HG02798 (cell line): ENCODE results near the gene MBNL3.

ENCODE experiments used
- ATAC-seq: cut with Tn5 transposase; IDR thresholded peaks from one replicate; pipeline ENCODE4 v1.9.1; 2021; ENCODE audit warnings: mild to moderate bottlenecking; ENCODE audit not compliant: unreplicated experiment, poor library complexity

Gene MBNL3

DNA sequence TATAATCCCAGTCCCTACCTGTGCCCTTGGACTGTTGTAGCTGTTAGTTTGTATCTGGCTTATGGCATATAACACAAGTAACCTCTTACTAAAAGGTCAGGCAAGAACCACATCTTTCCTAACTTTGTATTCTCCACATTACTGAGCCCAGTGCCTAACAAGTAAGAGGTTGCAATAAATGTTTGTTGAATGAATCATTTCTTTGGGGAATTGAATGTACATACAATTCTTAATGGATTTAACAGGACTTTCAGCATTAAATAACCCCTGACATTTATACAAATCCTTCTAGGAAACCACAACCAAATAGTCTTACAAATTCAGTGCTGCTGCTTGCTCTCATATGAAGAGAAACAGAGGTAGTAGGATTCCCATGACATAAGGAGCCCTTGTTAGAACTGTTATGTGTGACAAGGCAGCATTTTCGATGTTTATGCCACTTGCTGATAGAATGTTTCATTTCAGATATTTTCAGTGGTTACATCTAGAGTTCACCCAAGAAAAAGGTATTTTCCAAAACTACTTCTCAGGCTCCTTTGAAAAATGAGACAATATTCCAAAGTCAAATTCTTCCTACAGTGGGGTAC, 62.0 kb downstream of the MBNL3 start:
- no peak for ATAC-seq

DNA sequence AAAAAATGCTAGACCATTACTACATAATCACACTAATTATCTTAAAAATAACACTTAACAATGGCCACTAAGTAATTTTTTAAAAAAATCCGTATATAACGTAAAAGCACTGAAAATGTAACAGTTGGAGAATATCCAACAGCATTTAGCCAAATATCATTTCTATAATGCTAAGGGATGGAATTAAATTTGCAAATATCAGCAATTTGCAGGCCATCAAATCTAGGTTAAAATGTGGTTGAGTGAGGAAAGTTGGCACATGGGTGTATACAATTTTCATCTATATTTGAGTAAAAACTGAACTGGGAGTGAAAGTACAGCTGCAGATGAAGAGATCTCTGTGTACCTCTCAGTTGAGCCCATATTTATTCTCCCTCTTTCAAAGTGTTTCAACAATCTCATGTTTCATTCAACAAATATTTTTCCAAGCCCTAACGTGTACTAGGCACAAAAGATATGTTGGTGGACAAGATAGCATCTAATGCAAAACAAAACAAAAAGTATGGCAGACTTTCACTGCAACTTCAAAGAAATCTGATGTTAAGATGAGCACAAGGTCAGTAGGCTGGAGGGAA, 63.0 kb downstream of the MBNL3 start:
- ATAC-seq, result no peak

DNA sequence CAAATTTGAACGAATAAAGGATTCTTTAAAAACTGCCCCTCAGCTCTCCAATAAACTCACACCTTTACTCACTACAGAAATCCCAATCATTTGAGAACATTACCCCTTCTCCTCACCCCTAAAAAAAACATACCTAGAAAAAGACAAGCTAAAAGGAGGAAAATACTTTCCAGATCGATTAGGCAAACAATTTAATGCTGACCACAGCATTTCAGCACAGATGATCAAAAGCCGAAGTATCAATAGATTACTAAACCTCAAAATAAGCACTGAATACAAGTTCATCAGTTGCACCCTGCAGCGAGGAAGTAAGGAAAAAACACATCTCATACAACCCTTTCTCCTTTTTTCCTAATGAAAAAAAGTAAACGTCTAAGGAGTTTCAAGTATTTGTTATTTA, 65.5 kb downstream of the MBNL3 start:
- no peak for ATAC-seq

DNA sequence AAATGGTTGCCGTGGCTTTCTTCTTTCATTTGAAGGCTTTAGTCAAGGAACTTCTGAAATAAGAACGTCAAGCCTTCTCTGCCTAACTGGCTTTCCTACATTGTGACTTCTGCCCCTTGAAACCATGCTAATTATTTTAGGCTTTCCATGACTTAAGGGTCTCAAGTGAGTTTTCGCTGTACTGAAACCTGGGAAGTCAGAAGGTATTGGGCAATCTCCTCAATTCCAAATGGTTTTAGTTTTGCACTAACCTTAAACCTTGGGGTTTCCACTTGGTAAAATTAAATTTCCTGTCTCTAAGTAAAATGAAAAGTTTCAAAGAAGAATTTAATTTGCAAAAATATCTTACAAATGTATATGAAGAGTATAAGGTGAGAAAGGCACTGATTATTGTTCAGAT, 73.8 kb downstream of the MBNL3 start:
- no peak for ATAC-seq

DNA sequence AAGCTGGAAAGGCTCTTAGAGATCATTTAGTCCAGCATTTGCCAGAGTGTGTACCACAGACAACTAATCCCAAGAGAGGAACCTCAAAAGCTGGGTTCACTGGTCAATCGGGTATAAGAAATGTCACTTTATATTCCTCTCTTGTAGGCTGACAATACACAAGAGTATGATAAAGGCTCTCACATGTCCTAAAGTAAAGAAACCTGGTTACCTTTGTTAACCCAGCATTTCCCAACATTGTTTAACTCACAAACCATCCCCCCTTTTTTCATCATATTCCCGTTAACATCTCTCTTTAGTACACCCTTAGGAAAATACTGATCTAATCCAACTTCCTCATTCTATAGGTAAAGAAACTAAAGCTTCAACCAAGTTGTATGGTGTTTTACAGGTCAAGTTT, 74.4 kb downstream of the MBNL3 start:
- ATAC-seq, result no peak

DNA sequence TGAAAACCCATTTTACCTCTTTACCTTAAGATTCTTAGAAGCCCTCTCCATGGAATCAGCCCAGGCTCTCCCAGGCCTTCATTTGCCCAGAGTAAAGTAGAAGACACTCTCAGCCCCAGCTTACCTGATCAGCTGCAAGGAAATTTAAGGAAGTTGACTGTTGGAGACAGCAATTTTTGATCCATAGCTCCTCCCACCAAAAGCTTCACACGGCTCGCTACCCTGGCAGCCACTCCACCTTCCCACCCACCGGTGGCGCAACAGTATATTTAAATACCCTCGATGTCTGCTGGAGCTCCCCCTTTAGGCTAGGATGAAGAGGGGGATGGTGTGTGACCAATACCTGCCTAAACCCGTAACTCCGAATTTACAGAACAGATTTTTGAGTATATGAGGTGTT, 75.4 kb downstream of the MBNL3 start:
- ATAC-seq, result no peak

DNA sequence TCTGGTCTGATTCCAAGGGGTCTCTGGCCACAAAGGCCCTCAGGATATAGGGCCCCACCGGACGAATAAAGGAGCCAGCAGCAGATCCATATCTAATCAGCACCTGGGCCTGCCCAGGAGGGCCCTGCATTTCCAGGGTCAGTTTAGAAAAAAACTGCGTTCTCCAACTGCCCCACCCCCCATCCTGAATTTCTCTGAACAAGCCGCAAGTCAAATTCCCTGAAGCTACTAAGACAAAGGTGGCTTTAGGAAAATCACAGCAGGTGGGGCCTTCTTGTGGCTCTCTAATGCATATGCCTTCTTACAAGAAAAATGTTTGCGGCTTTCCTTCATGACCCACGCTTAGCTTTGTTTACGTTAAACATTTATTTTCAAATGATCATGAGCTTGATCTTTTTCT, 76.6 kb downstream of the MBNL3 start:
- ATAC-seq, result no peak

DNA sequence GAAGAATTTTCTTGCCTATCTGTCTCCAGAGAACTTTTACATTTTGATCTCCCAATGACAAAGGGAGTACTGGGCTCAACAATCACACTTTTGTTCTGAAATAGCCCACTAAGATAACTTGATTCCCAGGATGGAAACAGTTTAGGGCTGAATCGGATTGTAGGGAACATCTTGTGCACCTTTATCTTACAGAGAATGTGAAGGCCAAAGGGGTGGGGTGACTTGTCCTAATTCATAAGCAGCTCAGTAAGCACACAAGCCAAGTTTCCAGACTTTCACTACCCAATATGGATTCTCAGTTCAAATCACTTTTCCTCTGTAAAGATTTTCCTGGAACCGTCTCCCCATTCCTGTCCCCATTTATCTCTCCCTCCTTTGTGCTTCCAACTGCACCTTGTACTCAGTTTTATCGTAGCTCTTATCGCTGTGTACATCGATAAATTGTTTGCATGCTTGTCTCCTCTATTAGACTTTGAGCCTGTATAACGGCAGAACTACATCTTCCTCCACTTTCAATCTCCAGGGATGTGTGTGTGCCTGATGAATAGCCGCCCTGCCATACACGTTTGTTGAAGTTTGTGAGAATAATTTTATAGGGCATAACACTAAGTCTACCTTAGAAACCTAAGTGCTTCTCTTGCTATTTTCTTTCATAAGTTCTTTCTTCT, 77.4 kb downstream of the MBNL3 start:
- ATAC-seq, result no peak

DNA sequence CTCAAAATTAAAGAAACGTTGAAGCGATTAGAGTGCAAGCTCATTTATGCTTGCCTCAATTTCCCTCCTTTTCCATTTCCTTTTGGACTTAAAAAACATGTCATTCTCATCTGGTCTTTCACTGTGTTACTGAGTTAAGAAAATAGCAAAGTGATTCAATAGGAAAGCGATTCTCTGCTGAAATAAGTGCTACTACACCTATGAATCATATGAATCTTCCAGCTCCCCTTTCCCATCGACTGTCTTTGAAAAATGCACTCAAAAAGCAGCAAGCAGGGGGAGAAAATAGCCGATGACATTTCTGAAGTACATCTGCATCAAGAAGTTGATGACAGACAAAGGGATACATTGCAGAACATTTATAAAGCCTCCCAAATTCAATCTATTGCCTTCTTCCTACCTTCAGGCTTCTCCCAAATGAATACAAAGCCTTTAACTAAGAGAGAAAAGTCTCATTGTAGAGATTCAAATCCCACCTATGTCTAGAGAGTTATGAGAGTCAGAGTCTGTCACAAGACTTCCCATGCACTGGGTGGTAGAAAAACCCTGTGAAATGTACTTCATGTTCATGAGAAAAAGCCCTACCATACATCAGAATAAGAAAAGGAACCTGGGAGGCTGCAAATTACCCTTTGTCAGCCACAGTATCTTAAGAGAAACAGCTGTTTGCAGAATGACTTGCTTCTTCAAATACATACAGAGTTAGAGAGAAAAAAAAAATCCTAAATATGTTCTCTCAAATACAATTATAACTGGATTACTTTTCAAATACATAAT, 78.9 kb downstream of the MBNL3 start:
- ATAC-seq, result no peak

DNA sequence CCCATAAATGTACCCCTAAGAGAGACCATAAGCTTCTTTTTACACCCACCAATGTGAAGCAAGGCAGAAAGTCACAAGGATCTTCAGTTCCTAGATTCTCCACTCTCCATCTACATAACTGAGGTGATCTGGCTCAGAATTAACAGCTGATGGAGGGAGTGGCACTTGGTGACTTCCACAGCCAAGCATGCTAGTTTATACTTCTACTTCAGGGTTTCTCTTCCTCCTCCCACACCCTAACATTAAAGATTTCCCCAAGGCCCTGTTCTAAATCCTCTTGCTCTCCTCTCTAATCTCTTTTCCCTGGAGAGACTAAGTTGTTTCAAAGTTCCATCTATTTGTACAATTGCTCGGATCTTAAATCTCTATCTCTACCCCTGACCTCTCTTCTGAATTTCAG, 81.1 kb downstream of the MBNL3 start:
- ATAC-seq, result no peak

DNA sequence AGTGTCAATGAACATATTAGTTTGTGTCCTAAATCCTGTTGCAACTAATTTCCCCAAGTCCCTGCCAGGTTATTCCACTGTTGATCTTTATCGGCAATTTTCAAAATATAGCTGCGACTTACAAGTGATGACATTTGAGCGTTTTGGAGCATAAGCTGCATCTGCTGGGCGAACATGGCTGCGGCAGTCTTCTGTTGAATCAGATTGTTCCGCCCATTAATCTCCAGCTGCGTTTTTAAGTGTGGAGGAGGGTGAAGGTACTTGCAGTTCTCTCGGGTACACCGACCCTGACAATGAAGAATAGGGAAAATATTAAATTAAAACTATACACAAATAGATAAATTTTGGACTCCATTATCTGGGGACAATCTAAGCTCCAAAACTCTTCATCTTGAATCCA, 82.7 kb downstream of the MBNL3 start:
- no peak for ATAC-seq

DNA sequence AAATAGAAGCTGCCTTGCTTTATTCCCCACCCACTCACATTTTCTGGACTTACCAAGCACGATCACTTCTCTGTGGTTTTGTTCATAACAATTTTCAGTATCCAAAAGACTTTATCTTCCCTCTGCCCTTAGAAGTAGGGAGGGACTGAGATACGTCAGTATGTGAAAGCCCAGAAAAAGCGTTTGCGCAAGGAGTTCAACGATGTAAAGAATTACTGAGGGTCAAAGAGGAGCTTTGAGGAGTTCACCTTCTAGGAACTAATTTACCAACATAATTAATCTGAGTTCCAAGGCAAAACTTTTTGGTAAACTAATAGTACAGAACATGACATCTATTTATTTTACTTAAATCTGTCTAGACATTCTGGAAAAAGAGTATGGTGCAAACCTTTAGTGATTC, 84.6 kb downstream of the MBNL3 start:
- no peak for ATAC-seq

DNA sequence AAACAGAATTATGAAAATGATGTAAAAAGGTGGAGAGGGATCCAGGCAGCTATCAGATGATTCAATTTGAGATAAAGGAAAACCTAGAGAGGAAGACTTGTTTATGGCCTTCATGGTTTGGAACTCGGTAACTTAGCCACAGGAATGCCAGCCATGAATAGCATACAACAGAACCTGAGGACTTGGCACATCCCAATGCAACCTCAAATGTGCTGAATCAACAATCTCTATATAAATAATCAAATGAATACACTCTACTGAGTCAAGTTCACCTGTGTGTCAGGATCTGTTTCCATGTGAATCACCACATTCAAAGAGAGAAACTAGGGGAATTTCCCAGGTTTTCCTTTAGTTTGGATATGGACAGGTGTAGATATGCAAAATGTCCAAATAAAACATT, 86.9 kb downstream of the MBNL3 start:
- ATAC-seq, result no peak

DNA sequence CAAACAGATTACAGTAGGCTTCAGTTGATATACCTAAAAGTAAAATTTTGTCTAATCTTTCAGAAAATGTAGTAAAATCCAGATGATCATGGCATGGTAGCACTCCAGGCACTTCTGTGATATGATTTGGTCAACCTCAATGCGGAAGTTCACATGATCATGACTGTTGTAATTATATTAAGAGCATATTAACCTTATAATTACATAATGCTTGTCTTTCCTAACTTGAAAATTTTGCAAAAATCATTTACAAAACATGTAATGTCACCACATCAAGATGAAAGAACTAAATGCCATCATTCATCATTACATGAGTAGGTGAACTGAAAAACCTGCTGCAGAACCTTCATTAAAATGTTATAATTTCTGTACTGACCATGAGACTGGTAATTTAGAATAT, 88.1 kb downstream of the MBNL3 start:
- no peak for ATAC-seq

DNA sequence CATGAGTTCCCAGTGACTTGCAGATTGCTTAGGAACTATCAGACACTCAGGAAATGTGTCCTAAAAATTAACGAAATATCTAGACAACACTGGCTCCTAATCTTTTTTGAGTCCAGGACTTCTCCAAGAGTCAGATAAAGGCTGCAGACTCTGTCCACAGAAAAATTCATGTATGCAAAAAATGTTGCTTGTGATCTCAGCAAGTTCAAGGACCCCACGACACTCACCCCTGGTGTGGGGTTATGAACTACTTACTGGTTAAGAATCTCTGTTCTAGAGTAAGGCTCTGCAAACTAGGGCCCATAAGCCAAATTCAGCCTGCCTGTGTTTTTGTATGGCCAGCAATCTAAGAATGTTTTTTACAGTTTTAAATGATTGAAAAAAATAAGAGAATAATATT, 93.2 kb downstream of the MBNL3 start:
- no peak for ATAC-seq

DNA sequence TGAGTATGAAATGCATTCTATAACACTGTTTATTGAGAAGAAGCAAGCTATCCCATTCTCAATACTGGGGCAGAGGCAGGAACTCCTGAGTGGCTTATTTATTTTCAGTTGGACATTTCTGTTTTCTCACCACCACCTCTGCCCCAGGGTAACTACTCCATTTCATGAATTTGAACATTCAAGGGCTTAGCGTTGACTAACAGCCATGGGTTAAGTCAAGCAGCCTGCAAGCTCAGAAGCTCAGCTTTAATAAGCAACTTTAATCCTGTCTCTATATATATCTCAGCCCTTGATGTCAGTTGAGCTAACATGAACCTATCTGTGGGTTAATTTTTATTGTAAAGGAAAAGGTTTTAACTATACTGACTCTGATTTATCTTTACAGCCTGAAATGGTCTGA, 93.8 kb downstream of the MBNL3 start:
- ATAC-seq, result no peak

DNA sequence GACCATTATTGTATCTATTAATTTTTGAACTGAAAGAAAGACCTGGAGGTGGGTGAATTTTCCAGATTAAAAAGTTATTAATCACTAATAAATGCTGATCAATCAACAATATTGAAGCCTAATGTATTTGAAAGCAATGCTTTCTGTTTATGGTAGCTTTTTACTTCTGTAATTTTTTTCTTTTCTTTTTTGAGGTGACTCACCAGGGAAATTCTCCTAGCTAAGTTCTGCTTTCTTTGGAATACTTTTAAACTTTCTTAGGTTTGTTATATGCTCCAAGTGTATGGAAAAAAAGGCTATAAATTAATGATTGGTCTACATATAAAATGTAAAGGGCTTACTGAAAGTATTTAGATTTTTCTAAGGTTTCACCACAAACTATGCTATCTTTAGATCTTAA, 94.2 kb downstream of the MBNL3 start:
- no peak for ATAC-seq

DNA sequence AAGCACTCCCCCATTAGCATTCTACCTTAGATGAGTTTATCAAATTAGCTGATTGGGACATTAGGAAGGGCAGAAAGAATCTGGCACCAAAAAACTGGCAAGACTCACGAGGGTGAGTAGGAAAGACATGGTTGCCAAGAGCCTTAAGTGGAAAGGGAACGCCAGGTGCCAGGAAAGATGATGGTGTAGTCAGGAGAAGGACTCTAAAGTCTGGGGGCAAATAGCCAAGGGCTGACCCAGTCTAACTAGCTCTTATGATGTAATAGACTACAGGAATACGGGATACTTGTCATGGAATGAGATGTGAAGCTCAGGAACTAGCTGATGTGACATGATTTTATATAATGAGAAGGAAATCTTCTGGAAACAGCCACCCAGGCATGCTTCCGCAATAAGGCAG, 94.8 kb downstream of the MBNL3 start:
- ATAC-seq, result no peak

DNA sequence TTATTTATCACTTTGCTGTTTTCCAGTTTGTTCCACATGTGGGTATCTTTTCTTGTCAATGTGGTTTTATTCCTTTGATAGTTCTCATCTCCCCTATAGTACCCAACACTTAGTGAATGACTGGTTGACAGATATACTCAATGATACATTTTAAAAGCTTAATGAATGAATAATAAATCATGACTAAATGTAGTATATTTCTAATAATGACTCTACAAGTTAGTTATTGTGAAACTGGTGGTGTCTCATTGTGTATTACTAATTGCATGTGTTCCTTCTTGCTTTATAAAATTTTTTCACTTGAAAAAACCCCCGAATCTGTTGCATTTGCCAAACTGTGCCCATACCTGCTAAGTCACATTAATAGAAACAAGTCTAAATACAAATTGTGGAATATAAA, 95.4 kb downstream of the MBNL3 start:
- no peak for ATAC-seq

DNA sequence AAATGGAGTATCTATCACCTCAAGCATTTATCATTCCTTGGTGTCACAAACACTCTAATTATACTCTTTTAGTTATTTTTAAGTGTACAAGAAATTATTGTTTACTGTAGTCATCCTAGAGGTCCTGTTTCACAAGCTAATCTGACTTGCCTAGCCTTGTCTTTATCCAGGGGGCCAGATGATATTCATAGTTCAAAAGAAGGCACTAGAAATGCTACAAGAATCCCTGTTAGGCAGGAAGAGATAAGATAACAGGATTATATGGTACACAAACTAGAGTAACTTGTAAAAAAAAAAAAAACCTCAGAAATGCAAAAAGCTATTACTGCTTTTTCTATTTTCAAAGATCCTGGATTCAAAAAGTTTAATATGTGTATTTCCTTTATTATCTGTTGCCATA, 95.8 kb downstream of the MBNL3 start:
- no peak for ATAC-seq

DNA sequence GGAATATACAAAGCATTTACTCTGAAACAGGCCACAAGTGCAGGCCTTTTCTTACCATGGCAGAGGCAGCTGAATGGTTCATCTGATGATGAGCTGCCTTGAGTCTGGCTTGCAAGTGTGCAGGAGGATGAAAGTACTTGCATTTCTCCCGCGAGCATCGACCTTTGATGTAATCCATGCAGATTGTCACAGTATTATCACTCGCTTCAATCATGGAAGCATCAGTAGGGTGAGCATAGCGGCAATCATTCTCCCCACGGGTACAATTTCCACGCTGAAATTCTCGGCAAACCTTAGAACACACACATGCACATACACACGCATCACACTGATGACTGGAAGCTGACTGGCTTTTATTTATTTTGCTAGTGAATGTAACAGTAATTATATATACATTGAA, 98.0 kb downstream of the MBNL3 start:
- no peak for ATAC-seq

DNA sequence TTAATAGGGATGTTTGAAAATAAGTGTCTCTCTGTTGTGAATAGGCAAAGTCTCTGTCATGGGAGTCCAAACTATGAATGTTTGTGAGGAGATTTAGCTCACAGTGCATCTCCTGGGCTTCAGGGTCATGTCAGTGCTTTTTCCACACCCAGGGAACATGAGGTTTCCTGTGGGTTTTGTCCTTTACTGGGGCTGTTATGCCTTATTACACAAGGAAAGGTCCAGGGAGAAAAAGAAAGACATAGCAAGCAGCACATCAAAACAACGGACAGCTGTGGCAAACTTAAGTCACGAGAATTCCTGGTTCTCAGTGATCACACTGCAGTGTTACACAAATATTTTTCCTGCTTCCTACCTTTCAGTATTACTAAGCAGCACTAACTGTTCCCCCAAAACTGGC, 99.4 kb downstream of the MBNL3 start:
- ATAC-seq, result no peak
